Measurements from ENCODE around the gene HEMK1.

DNA sequence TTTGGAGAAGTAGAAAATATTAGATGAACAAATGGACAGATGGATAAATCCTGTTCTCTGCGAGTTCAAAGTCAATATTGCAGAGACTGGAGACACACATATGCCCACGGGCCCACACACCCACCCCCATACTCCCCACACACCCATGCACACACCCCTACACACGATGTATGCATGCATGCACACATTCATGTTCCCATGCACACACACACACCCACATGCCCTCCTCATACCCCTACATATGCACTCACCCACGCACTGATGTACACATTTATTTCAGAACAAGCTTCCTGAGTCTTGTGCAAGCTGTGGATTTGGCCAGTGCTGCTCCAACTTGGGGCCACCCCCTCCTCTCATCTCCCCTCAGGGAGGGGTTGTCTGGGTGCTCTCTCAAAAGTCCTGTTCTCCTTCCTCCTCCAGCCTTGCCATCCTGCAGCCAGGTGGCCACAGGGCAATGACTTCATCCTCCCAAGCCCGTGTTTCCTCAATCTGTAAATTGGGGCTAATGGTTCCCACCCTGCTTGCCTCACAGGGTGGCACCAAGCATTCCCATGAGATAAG, 64.0 kb downstream of the HEMK1 start:
- TF ChIP-seq, protein P1, sequence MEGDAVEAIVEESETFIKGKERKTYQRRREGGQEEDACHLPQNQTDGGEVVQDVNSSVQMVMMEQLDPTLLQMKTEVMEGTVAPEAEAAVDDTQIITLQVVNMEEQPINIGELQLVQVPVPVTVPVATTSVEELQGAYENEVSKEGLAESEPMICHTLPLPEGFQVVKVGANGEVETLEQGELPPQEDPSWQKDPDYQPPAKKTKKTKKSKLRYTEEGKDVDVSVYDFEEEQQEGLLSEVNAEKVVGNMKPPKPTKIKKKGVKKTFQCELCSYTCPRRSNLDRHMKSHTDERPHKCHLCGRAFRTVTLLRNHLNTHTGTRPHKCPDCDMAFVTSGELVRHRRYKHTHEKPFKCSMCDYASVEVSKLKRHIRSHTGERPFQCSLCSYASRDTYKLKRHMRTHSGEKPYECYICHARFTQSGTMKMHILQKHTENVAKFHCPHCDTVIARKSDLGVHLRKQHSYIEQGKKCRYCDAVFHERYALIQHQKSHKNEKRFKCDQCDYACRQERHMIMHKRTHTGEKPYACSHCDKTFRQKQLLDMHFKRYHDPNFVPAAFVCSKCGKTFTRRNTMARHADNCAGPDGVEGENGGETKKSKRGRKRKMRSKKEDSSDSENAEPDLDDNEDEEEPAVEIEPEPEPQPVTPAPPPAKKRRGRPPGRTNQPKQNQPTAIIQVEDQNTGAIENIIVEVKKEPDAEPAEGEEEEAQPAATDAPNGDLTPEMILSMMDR (conservative IDR thresholded peaks at IDR 0.05; ENCODE audit: low read length) = no peak
- no peak for TF ChIP-seq EZH2phosphoT487 (IDR thresholded peaks at IDR 0.05; ENCODE audit: borderline replicate concordance, low read depth, low read length)
